SIG-M5 treated with dmso at 0.1 percent for 504 hours (cell line): ENCODE data around the gene KRTAP20-4.

ENCODE experiments used
- DNase-seq: peaks from one replicate; lab custom pipeline; 2025; ENCODE audit not compliant: unreplicated experiment; lab: John Stamatoyannopoulos, UW

The KRTAP20-4 gene

DNA sequence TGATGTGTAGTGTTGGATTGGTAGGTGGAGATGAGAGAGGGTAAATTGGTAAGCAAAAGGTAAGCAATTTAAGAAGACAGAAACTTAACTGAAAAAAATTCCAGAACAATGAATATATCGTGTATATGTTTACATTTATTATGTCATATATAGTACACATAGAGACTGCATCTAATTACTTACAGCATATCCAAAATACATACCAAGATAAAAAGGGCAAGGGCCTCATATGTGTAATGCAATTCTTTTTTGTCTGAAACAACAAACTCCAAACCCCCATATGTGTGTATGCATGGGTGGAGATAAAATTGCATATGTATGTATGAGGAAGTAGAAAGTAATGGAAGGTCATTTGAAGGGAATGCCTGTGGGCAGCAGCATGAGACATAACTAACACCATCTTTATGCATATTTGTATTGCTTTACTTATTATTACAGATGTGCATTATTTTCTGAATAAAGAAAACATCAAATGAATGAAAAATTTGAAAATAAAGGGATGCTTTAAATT lies 26.5 kb downstream of the KRTAP20-4 start:
- no peak for DNase-seq

DNA sequence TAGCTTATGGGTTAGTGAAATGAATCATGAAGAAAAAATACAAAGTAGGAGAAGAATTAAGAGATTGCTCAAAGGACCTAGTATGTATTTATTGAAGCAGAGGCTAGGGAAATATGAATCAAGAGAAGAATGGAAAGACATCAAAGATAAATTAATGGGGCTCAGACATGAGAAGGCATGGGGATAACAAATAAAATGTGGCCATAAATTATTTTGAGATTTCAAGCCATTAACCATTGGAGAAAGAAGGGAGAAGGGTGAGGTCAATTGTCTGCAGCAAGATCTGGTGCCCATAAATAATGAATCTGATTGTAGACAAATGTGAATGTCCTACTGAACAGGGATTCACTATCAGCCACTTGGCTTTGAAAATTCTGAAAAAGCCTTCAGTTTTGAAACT lies 32.5 kb downstream of the KRTAP20-4 start:
- no peak for DNase-seq

DNA sequence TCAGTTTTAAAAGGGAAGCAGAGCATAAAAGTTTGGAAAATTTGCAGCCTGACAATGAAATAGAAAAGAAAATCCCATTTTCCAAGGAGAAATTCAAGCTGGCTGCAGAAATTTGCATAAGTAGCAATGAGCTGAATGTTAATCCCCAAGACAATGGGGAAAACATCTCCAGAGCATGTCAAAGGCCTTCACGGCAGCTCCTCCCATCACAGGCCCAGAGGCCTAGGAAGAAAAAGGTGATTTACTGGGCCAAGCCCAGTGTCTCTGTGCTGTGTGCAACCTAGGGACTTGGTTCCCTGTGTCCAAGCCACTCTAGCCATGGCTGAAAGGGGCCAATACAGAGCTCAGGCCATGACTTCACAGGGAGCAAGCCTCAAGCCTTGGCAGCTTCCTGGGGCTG lies 48.3 kb downstream of the KRTAP20-4 start:
- no peak for DNase-seq
